Measurements from ENCODE around the gene NTSR1.

DNA sequence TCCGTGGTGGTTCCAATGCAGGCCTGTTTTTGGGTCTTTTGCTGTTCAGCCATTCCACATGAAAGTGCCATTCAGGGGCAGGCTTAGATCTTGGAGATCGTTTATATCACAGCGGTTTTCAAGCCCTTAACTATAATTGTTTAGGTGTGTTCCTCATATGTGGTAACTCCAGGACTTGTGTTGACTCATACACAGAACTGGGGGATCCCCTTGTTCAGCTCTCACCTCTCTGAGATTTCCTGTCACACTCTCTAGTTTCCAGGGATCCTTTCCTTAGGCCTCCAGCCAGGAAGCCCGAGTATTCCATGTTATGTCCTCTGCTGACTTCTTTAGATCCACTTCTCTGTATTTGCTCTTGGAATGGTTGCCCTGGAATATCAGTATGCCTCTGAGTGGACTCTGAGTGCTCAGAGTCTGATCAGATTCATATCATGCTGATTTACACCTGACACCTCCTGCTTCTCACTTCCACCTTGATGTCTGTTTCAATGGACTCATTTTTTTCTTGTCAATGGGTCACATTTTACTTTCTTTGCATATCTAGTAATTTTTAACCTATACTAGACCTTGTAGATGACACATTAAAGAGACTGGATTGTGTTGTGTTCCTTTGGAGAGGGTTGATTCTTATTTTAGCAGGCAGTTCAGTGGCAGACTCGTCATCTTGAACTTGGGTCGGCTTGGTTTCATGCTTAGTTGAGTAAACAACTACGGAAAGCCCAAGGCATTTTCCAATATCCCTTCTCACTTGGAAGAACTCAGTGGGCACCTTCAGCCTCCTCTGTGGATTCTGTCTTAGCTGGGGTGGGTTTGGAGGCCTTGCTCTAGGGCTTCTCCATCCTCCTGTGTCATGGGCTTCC is 13.1 kb downstream of the NTSR1 start:
- TF ChIP-seq, protein P1, sequence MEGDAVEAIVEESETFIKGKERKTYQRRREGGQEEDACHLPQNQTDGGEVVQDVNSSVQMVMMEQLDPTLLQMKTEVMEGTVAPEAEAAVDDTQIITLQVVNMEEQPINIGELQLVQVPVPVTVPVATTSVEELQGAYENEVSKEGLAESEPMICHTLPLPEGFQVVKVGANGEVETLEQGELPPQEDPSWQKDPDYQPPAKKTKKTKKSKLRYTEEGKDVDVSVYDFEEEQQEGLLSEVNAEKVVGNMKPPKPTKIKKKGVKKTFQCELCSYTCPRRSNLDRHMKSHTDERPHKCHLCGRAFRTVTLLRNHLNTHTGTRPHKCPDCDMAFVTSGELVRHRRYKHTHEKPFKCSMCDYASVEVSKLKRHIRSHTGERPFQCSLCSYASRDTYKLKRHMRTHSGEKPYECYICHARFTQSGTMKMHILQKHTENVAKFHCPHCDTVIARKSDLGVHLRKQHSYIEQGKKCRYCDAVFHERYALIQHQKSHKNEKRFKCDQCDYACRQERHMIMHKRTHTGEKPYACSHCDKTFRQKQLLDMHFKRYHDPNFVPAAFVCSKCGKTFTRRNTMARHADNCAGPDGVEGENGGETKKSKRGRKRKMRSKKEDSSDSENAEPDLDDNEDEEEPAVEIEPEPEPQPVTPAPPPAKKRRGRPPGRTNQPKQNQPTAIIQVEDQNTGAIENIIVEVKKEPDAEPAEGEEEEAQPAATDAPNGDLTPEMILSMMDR (IDR thresholded peaks at IDR 0.05) = no peak
- TF ChIP-seq EZH2 (IDR thresholded peaks at IDR 0.05; ENCODE audit: borderline replicate concordance, insufficient read depth, low read depth, low read length, poor library complexity, severe bottlenecking) = no peak

Measured in B cell (primary cell).